Brain pericyte (primary cell): ENCODE results near the gene UNC13A.

ENCODE experiments used
- DNase-seq: peaks from one replicate; pipeline ENCODE4 v3.0.0-alpha.2; 2012; ENCODE audit warnings: low read depth, low spot score

The UNC13A gene

DNA sequence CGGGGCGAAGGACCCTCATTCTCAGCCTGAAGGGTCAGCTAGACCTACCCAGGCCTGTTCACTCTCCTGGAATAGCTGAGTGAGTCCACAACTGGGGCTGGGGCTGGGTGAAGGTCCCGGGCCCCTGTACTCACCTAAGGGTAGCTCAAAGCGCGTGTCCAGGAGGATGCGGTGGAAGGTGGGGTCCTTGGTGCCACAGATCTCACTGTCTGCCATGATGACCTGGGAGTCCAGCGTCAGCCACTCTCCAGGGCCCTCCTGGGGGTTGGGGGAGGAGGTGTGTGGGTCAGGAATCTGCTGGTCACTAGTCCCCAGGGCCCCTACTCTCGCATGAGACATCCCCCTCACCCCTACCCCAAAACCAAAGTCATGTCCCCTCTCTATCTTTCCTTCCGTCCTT is 18.7 kb downstream of the UNC13A start:
- DNase-seq = no peak

DNA sequence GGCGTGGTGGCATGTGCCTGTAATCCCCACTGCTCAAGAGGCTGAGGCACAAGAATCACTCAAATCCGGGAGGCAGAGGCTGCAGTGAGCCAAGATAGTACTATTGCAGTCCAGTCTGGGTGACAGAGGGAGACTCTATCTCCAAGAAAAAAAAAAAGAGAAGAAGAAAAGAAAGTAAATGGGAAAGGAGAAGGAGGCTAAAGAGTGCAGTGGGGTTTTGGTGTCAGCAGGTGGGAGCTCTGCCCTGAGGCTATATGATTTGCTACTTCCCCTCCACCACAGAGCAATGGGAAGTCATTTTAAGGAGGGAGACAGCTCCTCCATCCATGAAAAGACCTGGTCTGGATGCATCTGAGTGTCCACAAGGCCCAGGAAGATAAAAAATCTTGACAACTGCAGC is 23.1 kb downstream of the UNC13A start:
- no peak for DNase-seq

- DNase-seq = no peak
Observed at GRCh38 chr19:17659996-17660395, 28.2 kb downstream of the UNC13A start.

DNA sequence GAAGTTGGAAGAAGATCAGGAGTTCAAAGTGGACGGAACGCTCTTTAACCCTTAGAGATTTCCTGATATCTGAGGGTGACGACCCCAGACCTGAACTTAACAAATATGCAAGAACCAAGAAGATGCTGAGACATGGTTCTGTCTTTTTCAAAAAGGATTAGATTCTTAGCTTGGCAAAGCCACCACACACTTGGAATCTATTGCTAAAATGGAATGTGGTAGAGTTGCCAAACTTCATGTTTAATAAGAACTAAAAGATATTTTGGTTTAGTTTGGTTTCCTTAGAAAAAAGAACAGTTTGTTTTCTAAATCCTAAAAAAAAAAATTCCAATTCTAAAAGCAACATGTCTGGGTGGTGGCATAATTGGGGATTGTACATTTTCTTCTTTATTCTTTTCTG is 29.5 kb downstream of the UNC13A start:
- DNase-seq = no peak

- no peak for DNase-seq
Observed at GRCh38 chr19:17658240-17658639, 29.9 kb downstream of the UNC13A start.

GRCh38 chr19:17656970-17657369 is 31.2 kb downstream of the UNC13A start:
- no peak for DNase-seq

DNA sequence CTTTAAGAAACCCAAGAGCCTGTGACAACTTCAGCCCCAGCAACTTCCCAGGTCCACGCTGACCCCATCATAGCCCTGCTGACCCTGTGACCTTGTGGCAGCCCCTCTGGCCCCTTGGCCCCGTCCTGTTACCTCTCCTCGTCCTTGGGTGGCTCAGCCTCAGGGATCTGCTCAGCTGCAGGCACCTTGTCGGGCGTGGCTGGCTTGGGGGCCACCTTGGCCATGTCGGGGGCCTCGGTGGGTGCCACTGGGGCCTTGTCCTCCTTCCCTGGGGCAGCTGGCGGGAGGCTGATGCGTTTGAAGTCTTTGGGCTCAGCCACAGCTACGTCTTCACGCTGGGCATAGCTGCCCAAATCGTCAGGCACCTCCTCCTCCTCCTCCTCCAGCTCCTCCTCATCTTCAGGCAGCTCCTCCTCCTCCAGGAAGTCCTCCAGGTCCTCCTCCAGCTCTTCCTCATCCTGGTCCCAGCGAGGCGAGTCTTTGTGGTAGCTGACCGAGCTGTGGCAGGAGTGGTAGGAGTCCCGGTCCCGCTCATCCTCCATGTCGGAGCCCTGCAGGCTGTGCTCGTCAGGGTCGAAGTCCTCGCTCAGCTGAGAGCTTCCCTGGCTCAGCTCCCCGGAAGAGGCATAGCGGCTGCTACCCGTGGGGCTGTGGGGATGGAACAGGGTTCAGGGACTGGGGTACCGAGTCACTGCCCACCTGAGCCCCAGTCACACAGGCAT is 32.2 kb downstream of the UNC13A start:
- no peak for DNase-seq

- DNase-seq = no peak
Observed at GRCh38 chr19:17654993-17655392, 33.2 kb downstream of the UNC13A start.

- DNase-seq = no peak
Observed at GRCh38 chr19:17652627-17653026, 35.5 kb downstream of the UNC13A start.

DNA sequence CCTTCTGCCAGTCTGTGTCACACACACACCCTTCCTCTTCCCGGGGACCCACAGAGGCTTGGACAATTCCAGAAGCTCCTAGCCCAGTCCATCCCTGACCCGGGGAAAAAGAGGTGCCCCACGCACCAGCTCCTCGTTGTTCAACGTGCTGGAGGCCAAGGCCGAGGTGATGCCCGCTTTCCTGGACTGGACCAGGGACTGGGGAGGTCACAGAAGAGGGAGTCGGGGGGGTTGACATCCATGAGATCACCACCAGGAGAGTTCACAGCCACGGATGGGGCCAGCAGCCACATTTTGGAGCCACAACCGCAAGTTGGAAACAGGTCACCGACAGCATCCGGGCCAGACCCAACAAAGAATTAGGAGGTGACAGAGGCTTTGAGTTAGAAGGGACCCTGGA is 39.4 kb downstream of the UNC13A start:
- DNase-seq = no peak

GRCh38 chr19:17648097-17648660 is 40.0 kb downstream of the UNC13A start:
- no peak for DNase-seq

GRCh38 chr19:17647071-17648020 is 40.8 kb downstream of the UNC13A start:
- no peak for DNase-seq

GRCh38 chr19:17646441-17646840 is 41.7 kb downstream of the UNC13A start:
- no peak for DNase-seq

- DNase-seq = no peak
Observed at GRCh38 chr19:17645339-17645963, 42.7 kb downstream of the UNC13A start.

DNA sequence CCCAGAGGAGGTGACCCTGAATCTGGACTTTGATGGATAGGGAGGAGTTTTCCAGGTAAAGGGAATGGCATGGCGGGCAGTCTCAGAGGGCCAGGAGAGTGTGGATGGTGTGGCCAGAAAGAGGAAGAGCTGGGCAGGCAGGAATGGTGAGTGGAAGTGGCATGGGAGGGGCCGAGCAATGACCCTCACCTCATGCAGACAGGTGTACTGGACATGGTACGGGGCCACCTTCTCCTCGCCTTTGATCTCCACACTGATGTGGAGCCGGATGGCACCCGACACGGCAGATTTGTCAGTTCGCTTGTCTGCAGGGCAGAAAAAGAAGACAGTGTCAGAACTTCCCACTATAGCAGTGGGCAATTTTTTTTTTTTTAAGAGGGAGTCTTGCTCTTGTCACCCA is 45.5 kb downstream of the UNC13A start:
- no peak for DNase-seq

DNA sequence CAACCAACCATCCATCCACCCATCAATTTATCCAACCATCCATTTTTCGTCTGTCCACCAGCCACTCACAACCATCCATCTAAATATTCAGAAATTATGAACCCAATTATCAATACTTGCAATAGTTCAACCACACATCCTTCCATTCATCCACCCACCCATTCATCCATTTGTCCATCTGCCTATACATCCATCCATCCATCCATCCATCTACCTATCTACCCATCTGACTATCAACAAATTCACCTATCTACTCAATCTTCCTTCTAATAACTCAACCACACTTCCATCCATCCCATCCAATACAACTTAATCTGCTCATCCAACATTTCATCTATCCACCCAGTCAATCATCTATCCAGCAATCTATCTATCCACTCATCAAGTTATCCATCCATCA is 46.3 kb downstream of the UNC13A start:
- DNase-seq = no peak

DNA sequence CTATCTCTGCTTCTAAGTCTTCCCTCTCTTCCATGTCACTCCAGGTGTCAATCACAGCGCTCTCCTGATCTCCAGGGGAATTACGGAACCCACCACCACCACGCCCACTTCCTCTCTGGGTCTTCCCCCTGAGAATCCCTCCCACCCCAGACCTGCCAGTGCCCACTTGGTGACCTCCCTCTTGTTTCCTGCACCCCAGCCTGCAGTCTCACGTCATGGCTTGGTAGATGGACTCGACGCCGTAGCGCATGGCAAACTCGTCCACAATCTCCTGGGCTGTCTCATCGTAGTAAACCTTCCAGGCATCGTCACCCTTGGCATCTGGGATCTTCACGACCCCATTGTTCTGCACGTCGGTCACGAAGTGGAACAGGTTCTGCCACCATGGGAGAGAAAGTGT is 47.0 kb downstream of the UNC13A start:
- DNase-seq = no peak

- DNase-seq = no peak
Observed at GRCh38 chr19:17633700-17634099, 54.5 kb downstream of the UNC13A start.

DNA sequence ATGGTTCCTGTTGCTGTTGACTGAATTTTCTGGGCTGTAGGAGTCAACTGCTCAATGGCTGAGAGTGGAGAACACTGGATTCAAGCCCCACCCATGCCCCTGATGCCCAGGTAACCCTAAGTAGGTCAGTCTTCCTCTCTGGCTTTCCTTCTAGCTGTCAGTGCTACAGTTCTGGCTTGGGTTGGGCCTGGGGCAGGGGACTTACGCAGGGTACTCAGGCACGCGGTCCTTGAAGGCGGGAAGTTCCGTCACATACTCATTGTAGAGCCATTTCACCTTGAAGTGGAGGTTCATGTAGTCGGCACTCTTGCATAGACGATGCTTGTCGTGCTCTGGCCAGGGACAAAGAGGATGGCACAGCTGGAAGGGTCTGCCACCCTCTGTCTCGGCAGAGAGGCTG is 55.6 kb downstream of the UNC13A start:
- DNase-seq = no peak

DNA sequence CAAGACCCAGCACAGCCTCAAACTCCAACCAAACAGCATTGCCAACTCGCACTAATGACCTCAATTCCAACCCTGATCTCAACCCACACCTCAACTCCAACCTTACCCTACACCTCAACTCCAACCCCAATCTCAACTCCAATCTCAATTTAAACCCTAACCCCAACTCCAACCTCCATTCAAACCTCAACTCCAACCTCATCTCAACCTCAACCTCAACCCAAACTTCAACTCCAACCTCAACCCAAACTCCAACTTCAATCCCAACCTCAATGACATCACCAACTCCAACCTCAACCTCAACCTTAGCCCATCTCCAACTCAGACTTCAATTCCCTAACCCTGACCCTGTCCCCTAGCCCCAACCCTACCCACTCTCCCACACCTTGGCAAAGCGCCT is 58.4 kb downstream of the UNC13A start:
- DNase-seq = no peak

DNA sequence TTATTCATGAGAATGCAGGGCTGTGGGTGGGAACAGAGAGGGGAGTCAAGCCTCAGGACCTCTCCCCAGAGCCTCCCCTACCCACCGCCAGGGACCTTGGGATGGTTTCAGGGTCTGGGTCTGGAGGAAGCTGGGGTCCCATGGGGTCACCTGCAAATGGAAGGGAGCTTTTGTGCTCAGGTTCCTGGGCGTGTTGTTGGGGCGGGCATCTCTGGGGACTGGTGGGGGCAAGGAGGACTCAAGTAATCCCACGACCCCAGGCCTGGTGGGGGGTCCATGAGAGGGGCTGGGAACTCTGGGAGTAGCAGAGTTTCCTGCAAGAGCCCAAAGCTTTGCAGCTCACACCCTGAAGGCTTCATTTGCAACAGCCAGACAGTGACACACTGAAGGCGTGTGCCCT is 60.2 kb downstream of the UNC13A start:
- no peak for DNase-seq

DNA sequence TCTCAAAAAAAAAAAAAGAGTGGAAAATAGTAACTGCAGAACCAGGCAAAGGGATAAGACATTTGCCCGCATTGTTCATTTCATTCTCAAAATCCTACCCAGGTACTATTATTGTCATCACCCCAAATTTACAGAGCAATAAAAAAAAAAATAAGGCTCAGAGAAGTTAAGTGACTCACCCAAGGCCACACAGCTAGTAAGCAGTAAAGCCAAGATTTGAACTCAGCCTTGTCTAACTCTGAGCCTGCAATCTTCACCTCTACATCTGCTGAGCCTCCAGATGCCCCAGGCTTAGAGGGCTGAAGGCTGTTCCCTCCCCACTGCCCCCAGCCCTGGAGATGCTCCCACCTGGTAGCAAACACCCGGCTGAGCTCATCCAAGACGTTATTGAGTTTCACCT is 61.0 kb downstream of the UNC13A start:
- no peak for DNase-seq
